ENCODE results near the gene HDGFL2.

The HDGFL2 gene

DNA sequence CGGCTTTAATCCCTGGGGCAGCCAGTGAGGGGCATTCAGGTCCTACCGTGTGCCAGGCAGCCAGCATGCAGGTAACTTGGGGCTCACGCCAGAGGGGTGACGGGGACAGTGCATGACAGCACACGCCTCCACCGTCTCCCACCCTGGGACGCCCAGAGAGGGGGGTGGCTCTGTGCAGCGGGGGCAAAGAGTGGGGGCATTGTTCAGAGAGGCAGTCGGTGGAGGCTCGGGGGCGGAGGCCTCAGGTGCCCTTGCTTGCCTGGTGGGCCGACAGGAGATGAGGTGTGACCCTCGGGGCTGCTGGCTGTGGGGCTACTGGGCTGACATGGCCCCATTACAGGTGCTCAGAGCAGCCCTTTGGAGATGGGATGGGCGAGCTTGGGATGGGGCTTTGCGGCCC is 27.8 kb downstream of the HDGFL2 start:
- no peak for DNase-seq

DNA sequence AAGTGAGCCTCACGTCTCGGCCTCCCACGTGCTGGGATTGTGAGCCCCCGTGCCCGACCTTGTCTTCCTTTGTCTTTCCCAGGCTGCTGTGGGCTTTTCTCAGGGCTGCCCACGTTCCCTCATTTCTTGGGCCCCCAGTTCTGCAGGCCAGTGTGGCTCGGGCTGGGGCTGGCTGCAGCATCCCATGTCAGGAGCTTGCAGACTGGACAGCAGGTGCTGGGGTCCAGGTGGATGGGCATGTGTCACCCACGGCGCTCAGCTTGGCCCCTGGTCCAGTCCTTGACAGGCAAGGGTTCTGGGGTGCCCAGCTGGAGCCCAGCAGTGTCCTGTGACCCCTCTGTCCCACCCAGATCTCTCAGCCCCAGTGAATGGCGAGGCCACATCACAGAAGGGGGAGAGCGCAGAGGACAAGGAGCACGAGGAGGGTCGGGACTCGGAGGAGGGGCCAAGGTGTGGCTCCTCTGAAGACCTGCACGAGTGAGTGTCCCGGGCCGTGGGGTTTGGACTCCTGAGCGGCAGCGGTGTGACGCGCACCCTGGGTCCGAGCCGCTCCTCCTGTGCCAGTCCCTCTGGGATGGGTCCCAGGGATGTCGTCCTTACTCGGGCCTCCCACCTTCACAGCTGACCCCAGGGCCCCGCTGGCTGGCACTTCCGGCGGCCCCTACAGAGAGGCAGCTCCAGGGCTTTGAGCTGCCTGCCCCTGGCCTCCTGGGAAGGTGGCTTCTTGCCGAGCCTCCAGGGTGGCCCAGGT is 28.9 kb downstream of the HDGFL2 start:
- no peak for DNase-seq

DNA sequence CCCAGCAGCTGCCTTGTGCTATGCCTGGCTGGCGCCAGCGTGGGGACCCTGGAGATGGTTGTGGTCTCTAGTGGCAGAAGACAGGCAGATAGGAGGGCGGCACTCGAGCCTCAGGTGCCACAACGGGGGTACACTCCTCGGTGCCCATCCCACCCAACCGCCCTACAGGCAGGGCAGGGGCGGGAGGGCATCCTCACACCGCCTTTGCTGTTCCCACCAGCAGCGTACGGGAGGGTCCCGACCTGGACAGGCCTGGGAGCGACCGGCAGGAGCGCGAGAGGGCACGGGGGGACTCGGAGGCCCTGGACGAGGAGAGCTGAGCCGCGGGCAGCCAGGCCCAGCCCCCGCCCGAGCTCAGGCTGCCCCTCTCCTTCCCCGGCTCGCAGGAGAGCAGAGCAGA is 29.6 kb downstream of the HDGFL2 start:
- no peak for DNase-seq

DNA sequence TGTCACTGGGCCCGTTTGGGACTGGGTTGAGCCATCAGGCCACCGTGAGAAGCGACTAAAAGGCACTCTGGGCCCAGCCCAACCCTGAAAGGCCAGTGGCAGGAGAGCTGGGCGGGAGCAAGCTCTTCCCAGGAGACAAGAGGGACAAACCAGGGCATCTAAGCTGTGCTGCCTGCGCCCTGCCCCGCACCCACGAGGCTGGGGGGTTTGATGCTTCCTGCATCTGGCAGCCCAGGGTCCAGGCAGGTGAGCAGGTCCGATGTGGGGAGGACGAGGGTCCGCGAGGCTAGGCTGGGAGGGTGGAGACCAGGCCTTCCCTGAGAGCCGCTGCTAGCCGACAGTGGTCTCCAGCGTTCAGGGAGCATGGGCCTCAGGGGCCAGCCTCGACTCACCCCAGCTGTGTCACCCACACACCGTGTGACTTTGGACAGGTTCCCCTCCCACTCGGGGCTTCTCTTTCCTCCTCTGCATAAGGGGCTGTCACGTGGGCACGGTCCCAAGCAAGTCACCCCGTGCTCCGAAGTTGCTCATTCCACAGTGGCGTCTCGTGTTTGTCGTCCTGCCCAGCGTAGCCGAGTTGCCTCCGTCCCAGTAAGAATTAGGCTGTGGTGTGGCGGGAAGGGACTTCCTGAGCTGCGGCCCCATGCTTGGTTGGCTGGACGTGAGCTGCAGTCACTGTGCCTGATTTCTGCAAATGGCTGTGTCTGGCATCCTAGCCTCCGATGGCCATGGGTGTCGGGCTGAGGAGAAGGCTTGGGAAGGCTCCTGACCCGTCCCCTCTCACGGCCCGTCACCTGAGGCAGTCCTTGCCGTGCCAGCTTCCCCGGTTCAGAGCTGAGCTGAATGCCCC is 30.4 kb downstream of the HDGFL2 start:
- DNase-seq, result no peak

DNA sequence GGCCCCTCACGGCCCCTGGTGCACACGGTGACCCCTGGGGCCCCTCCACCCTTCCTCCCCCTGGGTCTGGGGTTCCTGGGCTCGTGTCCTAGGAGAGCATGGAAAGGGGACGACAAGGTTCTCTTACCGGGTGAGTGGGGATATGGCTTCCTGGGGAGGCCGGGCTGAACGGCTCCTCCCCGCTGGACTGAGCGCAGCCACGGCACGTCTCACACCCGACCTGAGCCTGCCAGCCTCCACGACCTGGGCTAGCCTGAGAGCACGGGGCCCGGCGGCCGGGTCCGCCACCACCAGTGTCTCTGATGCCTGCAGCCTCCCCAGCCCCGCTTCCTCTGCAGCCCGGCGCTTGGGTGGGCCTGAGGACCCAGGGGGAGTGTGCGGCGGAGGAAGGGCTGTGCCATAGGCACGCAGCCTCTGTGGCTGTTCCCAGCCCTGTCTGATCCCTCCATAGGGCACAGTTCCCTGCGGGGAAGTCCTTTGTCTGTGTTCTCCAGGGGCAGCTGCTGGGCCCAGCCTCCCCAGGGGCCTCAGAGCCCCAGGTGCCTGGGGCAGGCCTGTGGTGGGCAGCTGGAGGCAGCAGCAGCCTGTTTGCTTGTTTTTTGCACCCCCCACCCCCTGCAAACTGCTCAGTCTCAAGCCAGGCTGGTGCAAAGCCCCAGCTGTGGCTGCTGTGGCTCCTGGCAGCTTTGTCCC is 31.2 kb downstream of the HDGFL2 start:
- no peak for DNase-seq

DNA sequence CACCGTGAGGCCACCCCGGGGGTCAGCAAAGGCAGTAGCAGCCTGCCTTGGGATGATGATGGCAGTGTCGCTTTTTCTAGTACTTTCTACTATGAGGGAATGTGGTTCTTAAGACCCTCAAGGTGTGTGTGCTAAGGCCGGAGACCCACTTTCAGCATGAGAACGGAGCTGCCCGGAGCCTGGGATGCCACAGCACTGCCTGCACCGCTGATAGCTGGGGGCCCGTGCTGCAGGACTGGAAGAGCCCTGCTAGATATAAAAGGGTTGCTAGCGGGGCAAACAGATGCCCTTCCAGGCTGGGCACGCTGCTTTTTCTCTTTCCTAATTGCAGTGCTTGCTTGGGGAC is 31.7 kb downstream of the HDGFL2 start:
- DNase-seq, result no peak

DNA sequence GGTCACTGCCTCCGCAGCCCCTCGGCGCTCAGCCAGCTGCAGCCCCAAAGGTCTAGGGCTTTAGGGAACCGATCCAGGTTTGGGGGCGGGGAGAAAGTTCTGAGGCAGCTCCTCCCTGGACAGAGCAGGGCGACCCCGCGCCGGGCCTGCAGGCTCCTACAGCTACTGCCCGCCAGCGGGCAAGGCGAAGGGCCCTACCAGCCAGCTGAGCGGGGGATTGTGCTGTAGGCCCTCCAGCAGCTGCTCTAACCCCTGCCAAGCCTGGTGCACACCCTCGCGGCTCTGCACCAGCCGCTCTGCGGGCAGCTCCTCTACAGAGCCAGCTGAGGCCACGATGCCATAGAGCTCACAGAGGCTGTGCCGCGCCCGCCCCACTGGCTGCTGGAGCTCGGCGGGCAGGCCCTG is 32.2 kb downstream of the HDGFL2 start:
- DNase-seq, result no peak

DNA sequence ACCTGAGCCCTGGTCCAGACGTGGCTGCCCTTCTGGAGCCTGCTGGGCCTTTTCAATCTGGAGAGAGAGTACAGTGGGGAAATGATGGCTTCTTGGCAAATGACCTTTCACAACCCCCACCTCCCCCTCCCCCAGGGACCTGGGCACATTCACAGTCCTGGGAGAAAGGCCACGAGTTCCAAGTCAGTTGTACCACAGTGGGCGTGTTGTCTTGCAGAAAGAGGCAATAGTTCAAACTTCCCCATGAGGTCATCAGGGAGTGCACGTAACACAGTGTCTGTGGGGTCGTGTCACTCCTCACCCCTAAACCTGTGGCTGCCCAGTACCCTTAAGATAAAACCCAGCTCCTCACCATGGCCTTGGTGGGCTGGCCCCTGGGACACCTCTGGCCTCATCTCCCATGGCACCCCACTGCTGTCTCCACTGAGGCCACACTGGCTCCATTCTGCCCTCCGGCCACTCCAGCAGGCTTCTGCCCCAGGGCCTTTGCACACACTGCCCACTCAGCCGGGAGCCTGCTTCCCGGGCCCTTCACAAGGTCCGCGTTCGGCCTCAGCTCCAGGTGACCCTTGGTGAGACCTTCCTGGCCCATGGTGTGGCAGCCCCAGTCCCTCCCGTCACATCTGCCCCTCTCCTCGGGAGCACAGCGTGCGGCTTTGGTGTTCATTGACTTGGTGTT is 32.9 kb downstream of the HDGFL2 start:
- no peak for DNase-seq

DNA sequence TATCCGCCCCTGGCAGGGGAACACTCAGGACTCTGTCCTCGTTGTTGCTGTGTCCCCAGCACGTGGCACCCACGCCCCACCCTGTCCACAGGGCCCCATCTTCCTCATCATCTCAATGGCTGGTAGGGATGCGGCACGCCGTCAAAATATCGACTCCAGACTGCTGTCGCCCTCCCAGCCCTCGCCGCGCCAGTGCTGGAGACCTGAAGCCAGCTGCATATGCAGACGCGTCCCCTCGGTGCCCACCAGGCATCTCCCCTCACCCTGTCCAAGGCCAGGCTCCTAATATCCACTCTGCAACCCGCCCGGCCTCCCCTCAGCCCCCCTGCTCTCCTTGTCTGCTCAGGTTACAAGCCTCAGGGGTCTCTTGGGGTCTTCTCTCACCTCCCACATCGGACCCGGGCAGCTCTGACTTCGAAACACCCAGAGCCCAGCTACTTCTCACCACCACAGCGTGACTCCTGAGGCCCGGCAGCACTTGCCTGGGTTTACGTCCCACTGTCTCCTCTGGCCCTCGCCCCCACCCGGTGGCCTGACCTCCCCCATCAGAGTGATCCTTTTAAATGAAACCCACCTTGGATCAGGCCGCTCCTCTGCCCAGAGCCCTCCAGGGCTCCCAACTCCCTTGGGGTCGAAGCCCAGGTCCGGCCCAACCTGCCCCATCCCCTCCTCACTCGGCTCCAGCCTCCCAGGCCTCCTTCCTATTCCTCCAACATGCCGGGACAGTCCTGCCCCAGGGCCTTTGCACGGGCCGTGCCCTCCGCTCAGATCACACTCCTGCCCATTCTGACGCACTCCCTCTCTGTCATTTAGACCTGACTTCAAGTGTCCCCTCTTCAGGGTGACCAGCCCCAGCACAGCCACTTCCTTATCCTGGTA is 33.7 kb downstream of the HDGFL2 start:
- no peak for DNase-seq

DNA sequence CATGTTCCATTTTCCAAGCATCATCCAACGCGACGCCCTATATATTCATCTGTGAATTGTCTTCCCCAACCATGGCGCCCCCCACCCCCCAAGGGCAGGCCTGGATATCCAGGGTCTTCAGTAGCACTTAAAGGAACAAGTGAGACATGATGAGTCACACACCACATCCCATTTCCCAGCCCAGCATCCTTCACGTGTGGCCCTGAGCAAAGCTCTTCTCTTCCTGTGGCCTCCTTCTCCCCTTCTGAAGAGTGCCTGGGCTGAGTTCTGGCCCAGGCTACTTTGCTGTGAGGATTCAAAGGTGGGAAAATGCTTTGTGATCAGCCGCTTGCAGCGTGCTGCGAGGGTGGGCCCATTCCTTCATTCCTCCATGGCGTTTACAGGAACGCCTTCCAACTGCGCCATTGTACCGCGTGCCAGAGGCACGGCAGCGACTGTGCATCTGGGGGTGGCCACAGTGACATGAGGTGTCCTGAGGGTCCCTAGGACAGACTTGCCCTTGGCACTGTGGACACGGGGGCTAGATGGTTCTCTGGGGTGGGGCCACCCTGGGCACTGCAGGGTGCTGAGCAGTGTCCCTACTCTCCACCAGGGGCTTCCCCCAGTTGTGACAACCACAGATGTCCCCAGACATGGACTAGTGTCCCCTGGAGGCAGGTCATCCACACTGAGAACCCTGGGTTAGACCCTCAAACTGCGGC is 34.5 kb downstream of the HDGFL2 start:
- DNase-seq, result peak; percentile 38

DNA sequence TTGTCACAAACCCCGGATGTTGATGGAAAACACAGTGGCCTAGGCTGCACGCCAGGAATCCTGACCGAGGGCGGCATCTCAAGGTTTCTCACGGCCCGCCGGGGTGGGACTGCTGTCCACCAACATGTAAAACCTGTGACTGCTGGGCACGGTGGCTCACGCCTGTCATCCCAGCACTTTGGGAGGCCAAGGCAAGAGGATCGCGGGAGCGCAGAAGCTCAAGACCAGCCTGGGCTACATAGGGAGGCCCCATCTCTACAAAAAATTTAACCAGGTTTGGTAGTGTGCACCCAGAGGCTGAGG is 35.0 kb downstream of the HDGFL2 start:
- DNase-seq, result no peak

DNA sequence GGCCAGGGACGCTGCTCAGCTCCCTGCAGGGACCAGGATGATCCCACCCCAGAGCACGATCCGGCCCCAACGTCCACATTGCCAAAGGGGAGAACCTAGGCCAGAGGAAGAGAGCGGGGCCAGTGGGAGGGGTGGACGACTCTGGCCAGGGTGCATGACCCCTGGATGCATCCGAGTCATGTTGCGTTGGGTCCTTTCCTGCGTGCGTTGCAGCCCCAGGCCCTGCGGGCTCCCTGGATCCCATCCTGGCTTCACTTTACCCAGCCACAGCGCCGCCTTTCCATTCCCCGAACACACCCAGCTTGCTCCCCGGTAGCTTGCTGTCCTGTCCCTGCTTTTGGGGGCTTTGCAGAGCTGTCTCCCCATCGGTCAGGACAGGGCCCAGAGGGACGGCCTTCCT is 35.7 kb downstream of the HDGFL2 start:
- no peak for DNase-seq

DNA sequence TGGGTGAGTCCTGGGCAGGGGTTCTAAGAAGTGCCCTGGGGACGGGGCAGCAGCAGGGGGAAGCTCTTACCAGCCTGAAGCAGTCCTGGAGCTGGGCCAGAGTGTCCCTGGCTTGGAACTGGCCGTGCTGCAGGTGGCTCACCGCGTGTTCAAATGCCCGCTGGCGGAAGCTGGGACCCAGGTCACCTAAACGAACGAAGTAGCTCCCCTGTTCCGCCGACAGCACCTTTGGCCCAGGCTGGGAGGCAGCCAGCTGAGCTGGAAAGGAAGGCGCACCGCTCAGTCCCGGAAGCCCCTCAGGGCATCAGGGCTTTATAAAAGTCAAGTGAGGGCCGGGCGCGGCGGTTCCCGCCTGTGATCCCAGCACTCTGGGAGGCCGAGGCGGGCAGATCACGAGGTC is 36.6 kb downstream of the HDGFL2 start:
- no peak for DNase-seq

DNA sequence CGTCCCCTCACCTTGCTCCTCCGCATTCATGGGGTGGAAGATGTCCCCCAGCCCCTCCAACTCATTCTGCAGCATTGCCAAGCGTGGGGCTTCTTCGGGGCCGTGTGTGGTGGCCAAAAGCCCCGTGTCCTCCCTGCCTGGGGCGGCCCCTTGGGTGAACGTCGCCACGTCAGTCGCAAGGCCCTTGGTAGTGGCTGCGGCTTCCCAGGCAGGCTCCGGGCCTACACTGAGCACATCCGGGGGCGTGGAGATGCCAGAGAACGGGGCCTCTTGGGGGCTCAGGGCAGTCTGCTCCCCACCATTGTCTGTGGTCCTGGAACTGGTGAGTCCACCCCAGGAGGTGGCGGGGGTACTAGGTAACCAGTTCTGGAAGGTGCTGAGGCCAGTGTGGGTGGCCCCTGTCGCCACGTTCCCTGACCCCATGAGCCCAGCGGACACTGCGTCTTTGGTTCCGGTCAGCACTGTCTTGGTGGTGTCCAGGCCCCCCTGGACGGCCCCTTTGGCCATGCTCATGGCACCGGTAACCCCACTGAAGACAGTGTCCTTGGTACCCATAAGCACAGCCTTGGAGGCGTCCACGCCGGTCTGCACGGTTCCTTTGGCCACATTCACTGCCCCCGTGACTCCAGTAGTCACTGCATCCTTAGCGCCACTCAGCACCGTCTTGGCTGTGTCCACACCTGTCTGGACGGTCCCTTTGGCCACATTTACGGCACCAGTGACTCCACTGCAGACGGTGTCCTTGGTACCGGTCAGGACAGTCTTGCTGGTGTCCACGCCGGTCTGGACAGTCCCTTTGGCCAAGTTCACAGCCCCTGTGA is 38.5 kb downstream of the HDGFL2 start:
- no peak for DNase-seq

DNA sequence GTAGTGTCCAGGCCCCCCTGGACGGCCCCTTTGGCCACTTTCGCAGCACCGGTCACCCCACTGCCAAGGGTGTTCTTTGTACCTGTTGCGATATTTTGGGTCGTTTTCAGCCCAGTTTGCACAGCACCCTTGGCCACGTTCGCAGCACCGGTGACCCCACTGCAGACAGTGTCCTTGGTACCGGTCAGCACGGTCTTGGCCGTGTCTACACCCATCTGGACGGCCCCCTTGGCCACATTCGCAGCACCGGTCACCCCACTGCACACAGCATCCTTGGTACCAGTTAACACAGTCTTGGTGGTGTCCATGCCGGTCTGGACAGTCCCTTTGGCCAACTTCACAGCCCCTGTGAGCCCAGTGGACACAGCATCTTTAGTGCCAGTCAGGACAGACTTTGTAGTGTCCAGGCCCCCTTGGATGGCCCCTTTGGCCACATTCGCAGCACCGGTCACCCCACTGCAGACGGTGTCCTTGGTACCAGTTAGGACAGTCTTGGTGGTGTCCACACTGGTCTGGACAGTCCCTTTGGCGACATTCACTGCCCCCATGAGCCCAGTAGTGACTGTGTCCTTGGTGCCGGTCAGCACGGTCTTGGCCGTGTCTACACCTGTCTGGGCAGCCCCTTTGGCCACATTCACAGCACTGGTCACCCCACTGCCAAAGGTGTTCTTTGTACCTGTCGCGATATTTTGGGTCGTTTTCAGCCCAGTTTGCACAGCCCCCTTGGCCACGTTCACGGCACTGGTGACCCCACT is 39.4 kb downstream of the HDGFL2 start:
- DNase-seq, result no peak

DNA sequence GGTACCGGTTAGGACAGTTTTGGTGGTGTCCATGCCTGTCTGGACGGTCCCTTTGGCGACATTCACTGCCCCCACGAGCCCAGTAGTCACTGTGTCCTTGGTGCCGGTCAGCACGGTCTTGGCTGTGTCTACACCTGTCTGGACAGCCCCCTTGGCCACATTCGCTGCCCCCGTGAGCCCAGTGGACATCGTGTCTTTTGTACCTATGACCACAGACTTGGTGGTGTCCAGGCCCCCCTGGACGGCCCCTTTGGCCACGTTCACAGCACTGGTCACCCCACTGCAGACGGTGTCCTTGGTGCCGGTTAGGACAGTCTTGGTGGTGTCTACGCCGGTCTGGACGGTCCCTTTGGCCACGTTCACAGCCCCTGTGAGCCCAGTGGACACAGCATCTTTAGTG is 40.0 kb downstream of the HDGFL2 start:
- DNase-seq, result no peak

DNA sequence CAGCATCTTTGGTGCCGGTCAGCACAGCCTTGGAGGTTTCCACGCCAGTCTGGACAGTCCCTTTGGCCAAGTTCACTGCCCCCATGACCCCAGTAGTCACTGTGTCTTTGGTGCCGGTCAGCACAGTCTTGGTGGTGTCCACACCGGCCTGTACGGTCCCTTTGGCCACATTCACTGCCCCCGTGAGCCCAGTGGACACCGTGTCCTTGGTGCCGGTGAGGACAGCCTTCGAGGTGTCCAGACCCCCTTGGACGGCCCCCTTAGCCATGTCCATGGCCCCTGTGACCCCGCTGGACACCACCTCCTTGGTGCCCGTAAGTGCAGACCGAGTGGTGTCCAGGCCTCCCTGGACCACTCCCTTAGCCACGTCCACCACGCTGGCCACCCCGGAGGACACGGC is 41.2 kb downstream of the HDGFL2 start:
- no peak for DNase-seq

DNA sequence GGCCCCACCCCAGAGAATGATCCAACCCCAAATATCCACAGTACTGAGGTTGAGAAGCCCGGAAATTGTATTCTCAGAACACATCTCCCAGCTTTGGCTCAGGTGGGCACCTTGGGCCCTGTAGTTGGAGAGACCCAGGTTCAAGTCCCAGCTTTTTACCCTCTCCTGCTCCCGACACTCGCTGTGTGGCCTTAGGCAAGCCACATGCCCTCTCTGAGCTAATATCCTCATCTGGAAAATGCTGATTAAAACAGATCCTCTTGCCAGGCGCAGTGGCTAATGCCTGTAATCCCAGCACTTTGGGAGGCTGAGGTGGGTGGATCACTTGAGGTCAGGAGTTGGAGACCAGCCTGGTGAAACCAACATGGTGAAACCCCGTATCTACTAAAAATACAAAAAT is 43.6 kb downstream of the HDGFL2 start:
- no peak for DNase-seq

DNA sequence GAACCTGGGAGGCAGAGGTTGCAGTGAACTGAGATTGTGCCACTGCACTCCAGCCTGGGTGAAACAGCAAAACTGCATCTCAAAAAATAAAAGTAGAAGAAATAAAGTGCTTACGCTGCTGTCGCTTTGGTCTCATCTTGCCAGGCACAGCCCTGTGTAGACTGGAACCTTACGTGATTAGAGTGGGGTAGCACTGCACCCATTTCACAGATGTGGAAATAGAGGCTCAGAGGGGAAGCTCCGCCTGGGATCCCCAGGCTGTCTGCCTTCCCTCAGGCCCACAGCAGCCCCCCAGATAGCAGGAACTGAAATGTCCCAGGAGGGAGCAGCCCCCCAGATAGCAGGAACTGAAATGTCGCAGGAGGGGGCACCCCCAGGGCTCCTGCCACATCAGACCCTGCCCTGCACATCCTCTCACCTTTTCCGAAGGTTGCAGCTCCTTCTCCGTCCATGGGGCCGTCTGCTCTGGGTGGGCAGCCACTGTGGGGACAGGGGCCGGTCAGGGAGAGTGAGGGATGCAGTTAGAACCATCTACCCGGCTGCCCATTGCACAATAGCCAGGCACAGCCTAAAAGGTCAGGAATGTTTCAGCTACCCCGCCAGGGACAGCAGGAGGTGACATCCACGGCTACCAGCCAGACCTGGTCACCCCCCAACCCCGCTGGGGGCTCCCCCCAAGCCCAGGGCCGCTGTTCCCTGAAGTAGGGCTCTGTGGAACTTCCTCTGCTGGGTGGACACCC is 44.3 kb downstream of the HDGFL2 start:
- no peak for DNase-seq

DNA sequence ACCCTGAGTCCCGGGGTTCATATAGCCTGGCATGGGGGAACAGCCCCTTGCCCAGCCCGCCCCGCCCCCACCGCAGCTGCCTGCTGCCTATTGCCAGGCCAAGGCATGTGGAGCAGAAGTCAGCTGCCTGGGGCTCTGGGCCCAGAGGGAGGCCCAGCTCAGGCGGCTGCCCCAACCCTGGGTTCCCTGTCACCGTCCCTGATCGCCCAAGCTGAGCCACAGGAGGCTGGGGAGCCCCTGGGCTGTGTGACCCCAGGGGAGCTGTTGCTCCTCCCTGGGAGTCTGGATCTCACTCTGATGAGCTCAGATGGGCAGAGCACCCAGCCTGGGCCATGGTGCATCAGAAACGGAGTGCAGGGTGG is 44.8 kb downstream of the HDGFL2 start:
- no peak for DNase-seq

Measured in NCI-H226 (cell line).